GM12878 (cell line): ENCODE measurements around the gene SSR2. TPM values are rescaled to one million over a fixed set of nuclear protein-coding genes. Genes with fewer than 3 reads are reported as not detected.

Experiments
- ATAC-seq: fragments of 200-7000 bp; cut with Tn5 transposase; 3 replicates; pipeline ENCODE4 v1.9.1; 2020; ENCODE audit warnings: mild to moderate bottlenecking, moderate library complexity
- BruUV-seq: library from RNA; stranded (reverse); fragments of 400-500 nt; replicated peaks from 2 replicates; lab custom pipeline; 2021; lab: Mats Ljungman, UMichigan
- CTCF ChIA-PET: fragments of 300-600 bp; sonication (Branson Sonifier 250); formaldehyde crosslinking; extraction: SDS; loops from one replicate; lab custom pipeline; 2021; ENCODE audit warnings: inconsistent platforms; lab: Yijun Ruan, JAX
- POLR2A ChIA-PET: fragments of 350-600 bp; formaldehyde crosslinking; extraction: SDS; loops from one replicate; lab custom pipeline; 2021; ENCODE audit warnings: inconsistent platforms; lab: Charles Lee
- RAD21 ChIA-PET: fragments of 300-600 bp; sonication (Branson Sonifier 250); formaldehyde crosslinking; loops from one replicate; lab custom pipeline; 2023; ENCODE audit warnings: antibody characterized with exemption; ENCODE audit not compliant: unreplicated experiment; lab: Charles Lee
- SMC1A ChIA-PET: fragments of 300-600 bp; sonication (Branson Sonifier 250); formaldehyde crosslinking; loops from one replicate; lab custom pipeline; 2023; ENCODE audit not compliant: unreplicated experiment, uncharacterized antibody; lab: Charles Lee
- DNase-seq: peaks from one replicate; pipeline ENCODE4 v3.0.0-alpha.2; 2011; ENCODE audit warnings: low read depth, low spot score
- FAIRE-seq: peaks from 3 replicates; lab custom pipeline; 2011; peaks lifted over from hg19 to GRCh38; lab: Jason Lieb, UNC
- H2AFZ ChIP-seq: 2 replicates; pipeline ENCODE4 v1.6.0; 2011; ENCODE audit warnings: low read depth, low read length, control low read depth; ENCODE audit not compliant: control insufficient read depth
- H3K27ac ChIP-seq: 2 replicates; pipeline ENCODE4 v1.5.1; 2011; ENCODE audit warnings: control low read depth; ENCODE audit not compliant: control insufficient read depth, insufficient read depth
- H3K27me3 ChIP-seq, 2 experiments: replicated peaks in 1 of 2; 2 replicates each; pipeline versions ENCODE4 v1.6.0 to v1.6.1; 2011; ENCODE audit warnings: low read length in 1 of 2; ENCODE audit not compliant: control insufficient read depth in 2 of 2, insufficient read depth in 2 of 2
- H3K36me3 ChIP-seq, 2 experiments: 2 replicates each; pipeline ENCODE4 v1.5.1; 2011; ENCODE audit warnings: low read length in 1 of 2; ENCODE audit not compliant: control insufficient read depth in 2 of 2, insufficient read depth in 2 of 2
- H3K4me1 ChIP-seq: 2 replicates; pipeline ENCODE4 v1.6.1; 2011; ENCODE audit warnings: mild to moderate bottlenecking, low read length, moderate library complexity, mixed read lengths; ENCODE audit not compliant: control insufficient read depth, insufficient read depth
- H3K4me2 ChIP-seq: 2 replicates; pipeline ENCODE4 v1.6.0; 2011; ENCODE audit warnings: control low read depth; ENCODE audit not compliant: control insufficient read depth, insufficient read depth
- H3K4me3 ChIP-seq: fragments of 200-600 bp; sonication (generic); 2 replicates; pipeline ENCODE4 v1.5.1; 2016
- H3K79me2 ChIP-seq: 2 replicates; pipeline ENCODE4 v1.6.0; 2011; ENCODE audit warnings: low read length; ENCODE audit not compliant: control insufficient read depth, insufficient read depth
- H3K9ac ChIP-seq: 2 replicates; pipeline ENCODE4 v1.8.0; 2011; ENCODE audit warnings: low read length, control low read depth, mixed read lengths; ENCODE audit not compliant: control insufficient read depth, insufficient read depth
- H3K9me3 ChIP-seq: replicated peaks from 3 replicates; pipeline ENCODE4 v1.5.1; 2011; ENCODE audit warnings: mild to moderate bottlenecking, low read length; ENCODE audit not compliant: control insufficient read depth, insufficient read depth
- H4K20me1 ChIP-seq: 2 replicates; pipeline ENCODE4 v1.6.0; 2011; ENCODE audit not compliant: control insufficient read depth, insufficient read depth
- IKZF1 ChIP-seq: fragments of 450-650 bp; conservative IDR thresholded peaks from 2 replicates; pipeline ENCODE4 v1.6.1; 2017; ENCODE audit warnings: antibody characterized with exemption, mild to moderate bottlenecking
- MEF2B ChIP-seq: fragments of 450-650 bp; IDR thresholded peaks from 2 replicates; pipeline ENCODE4 v1.6.1; 2018; ENCODE audit warnings: mild to moderate bottlenecking, moderate library complexity; ENCODE audit not compliant: partially characterized antibody, poor library complexity, severe bottlenecking
- NBN ChIP-seq: fragments of 450-650 bp; IDR thresholded peaks from 2 replicates; pipeline ENCODE4 v1.6.1; 2016
- RB1 ChIP-seq: fragments of 450-650 bp; formaldehyde crosslinking; IDR thresholded peaks from 2 replicates; pipeline ENCODE4 v1.6.1; 2017; ENCODE audit warnings: mild to moderate bottlenecking, borderline replicate concordance
- SPI1 ChIP-seq: IDR thresholded peaks from 2 replicates; pipeline ENCODE4 v1.6.1; 2011; ENCODE audit warnings: low read depth, mild to moderate bottlenecking, low read length, moderate library complexity, borderline replicate concordance; ENCODE audit not compliant: insufficient read depth
- WGBS: methylation state at CpG from one replicate; pipeline ENCODE4 v1.1.6; 2016; ENCODE audit warnings: low lambda C conversion rate; ENCODE audit not compliant: insufficient replicate concordance, insufficient coverage; ENCODE audit errors: missing lambda C conversion rate; 5-methylcytosine and 5-hydroxymethylcytosine counted together
- in situ Hi-C: fragments of 300-500 bp; cut with MboI; formaldehyde crosslinking; loops from 9 replicates; pipeline ENCODE4 v1.14.3; 2018; ENCODE audit warnings: mixed read lengths
- intact Hi-C: fragments of 100-400 bp; cut with micrococcal nuclease; formaldehyde crosslinking; loops from one replicate; pipeline ENCODE4 v1.14.2; 2022; ENCODE audit not compliant: unreplicated experiment
- polyA plus RNA-seq, 11 experiments: library from polyadenylated mRNA; depleted of rRNA in 4 of 11; unstranded in 6 of 11; stranded (reverse) in 5 of 11; fragments of >200 nt; fragmentation: Nextera tagmentation in 4 of 11; fragmentation: Illumina TruSeq in 1 of 11; extraction: Ambion mirVana in 4 of 11; extraction: Trizol in 1 of 11; gene quantifications; 1 replicate in 1 of 11; 2 replicates in 10 of 11; pipeline versions ENCODE4 v1.2.1 to v1.2.3, GENCODE V29; 2011 to 2016; ENCODE audit warnings: inconsistent platforms in 2 of 11, missing spikeins in 2 of 11, low read depth in 1 of 11
- total RNA-seq, 4 experiments: library from RNA; depleted of rRNA in 3 of 4; stranded (reverse); fragments of >200 nt in 3 of 4; fragmentation: Illumina TruSeq in 1 of 4; extraction: Trizol in 1 of 4; gene quantifications; 2 replicates each; pipeline versions ENCODE4 v1.2.1 to v1.2.3, GENCODE V29; 2013 to 2021

Gene SSR2
- total and polyA plus RNA-seq, 10 of the 15 experiments (the other 5 are each of a cell fraction or from before 2014, with no cell fraction given): 207 to 553 (median 315) TPM

GRCh38 chr1:155981266-155982088, 39.3 kb downstream of the SSR2 start:
- CTCF ChIA-PET: interaction anchor here (0.7 to 14.7 kb wide), 15 partner anchors 8 to 124 kb away, joined by 3 to 227 read pairs (median 8); partner anchors contain the start of genes KHDC4 and RXFP4
- FAIRE-seq: peak; percentile 66

More at GRCh38 chr1:155981266-155982088, 39.3 kb downstream of the SSR2 start:
- no peaks in the 10 kb centered on the region for H3K9me3 ChIP-seq
- ChIA-PET RAD21 (interaction anchor here (0.6 to 14.4 kb wide), 10 partner anchors 9 to 244 kb away, joined by 3 to 214 read pairs (median 31); partner anchors contain the start of genes KHDC4, RXFP4 and SYT11), POLR2A (interaction anchor here (0.6 to 14.9 kb wide), 16 partner anchors 8 to 190 kb away, joined by 3 to 273 read pairs (median 6); partner anchors contain the start of genes GON4L, KHDC4 and RXFP4), SMC1A (interaction anchor here (0.6 to 16.7 kb wide), 12 partner anchors 8 to 122 kb away, joined by 3 to 229 read pairs (median 16); partner anchors contain the start of genes KHDC4, RXFP4 and SYT11)
- H4K20me1 ChIP-seq: no peaks in the 10 kb centered on the region
- WGBS: 19% methylated on average over 6 of the region's 6 CpGs
- ATAC-seq (peak; percentile 41), DNase-seq (no peak)
- intact Hi-C loops (no loop called here), in situ Hi-C loops (no loop called here)
- peaks cover 53% of the 10 kb centered on the region for H3K79me2 ChIP-seq
- peak overlapping the region; percentile 100 for H3K4me3 ChIP-seq
- no peaks in the 10 kb centered on the region for H3K36me3 ChIP-seq
- no peak overlapping the region; the same call in 1 of the 2 replicates for H2AFZ ChIP-seq
- H3K4me1 ChIP-seq: peaks cover 26% of the 10 kb centered on the region
- peak; percentile 56 for TF ChIP-seq MEF2B
- 0 out of 2 replicates have a peak, but pooled peaks have one; percentile 40 for TF ChIP-seq NBN
- TF ChIP-seq RB1: no peak
- 0 out of 2 replicates have a peak, but pooled peaks have one; percentile 4 for TF ChIP-seq SPI1
- TF ChIP-seq IKZF1: peak; percentile 54; the same call in 1 of the 2 replicates
- H3K27me3 ChIP-seq: no peaks in the 10 kb centered on the region
- H3K27ac ChIP-seq: peak overlapping the region; percentile 97
- peak overlapping the region; percentile 63 for H3K4me2 ChIP-seq
- H3K9ac ChIP-seq: peak overlapping the region; percentile 95
- no TSS peak for BruUV-seq
